Activated naive CD4-positive, alpha-beta T cell treated with anti-CD3 and anti-CD28 coated beads, Interleukin-2, amount 50 U/mL, for 72 hours (primary cell): ENCODE results near the gene SLC39A2. TPM values are rescaled to one million over a fixed set of nuclear protein-coding genes. Genes with fewer than 3 reads are reported as not detected.
"Not testable (repeated sequence)": the region's sequence is repeated elsewhere in the genome, so short reads cannot be mapped to it uniquely, and the experiment has no call there.

Experiments used
- ATAC-seq, 2 donors: fragments of 150-1000 bp; cut with Tn5 transposase; 2 replicates each; pipeline ENCODE4 v1.10.0; 2021; ENCODE audit warnings: mild to moderate bottlenecking in 2 of 2, moderate library complexity in 2 of 2
- DNase-seq, 2 donors: peaks; one replicate each; pipeline ENCODE4 v3.0.0; 2021 to 2022; ENCODE audit warnings: low spot score in 2 of 2
- H3K27ac Mint-ChIP-seq, 2 donors: one replicate each; pipeline ENCODE4 v1.8.0; 2022; ENCODE audit warnings: mild to moderate bottlenecking in 2 of 2, mixed read lengths in 2 of 2
- H3K36me3 Mint-ChIP-seq, 2 donors: one replicate each; pipeline ENCODE4 v1.8.0; 2022; ENCODE audit warnings: mixed read lengths in 2 of 2
- H3K9me3 Mint-ChIP-seq, 2 donors: one replicate each; pipeline ENCODE4 v1.8.0; 2022; ENCODE audit warnings: mixed read lengths in 2 of 2
- total RNA-seq, 2 donors: library from RNA; stranded (reverse); gene quantifications; one replicate each; pipeline ENCODE4 v1.2.3, GENCODE V29; 2022

The SLC39A2 gene
- total RNA-seq = under 1 TPM in 1 of 2 donors, not detected in 1; 0.27 TPM

DNA sequence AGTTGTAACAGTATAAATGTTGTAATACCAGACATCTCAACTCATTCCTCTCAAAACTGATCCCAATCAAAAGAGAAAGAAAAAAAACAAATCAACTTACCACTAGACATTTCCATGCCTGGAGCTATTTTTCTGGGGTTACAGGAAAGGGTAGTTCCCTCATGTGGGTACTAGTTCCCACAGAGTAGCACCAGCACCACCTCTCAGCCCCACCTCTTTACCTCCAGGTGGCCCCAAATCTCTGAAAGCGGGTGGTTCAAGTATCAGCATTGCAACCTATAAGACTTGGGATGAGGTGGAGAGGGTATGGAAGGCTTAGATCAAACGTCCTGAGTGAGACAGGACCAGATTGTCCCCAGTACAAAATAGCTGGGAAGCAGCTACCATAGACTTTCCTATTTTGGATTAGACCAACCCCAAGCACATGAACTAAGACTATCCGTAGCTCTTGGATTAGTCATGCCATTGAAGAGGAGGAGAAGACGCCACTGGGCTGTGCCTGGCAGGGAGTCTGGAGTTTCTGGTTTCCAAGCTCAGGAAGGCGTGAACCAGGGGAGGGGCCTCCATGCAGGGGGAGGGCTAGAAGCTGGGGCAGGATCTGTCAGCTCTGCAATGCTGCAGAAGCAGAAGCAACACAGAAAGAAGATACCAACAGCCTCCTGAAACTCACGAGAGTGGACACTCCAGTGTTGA, at the start of gene SLC39A2:
Gene SLC39A2 (plus strand): TSS at position 620 of the 693 bp plus-strand sequence. CDS start 154 bp downstream, outside the sequence.
- ATAC-seq (no peak), DNase-seq (no peak)
- H3K36me3 Mint-ChIP-seq = peaks cover 11% of the 10 kb centered on the region in 2 donors
- H3K9me3 Mint-ChIP-seq = no peaks in the 10 kb centered on the region
- H3K27ac Mint-ChIP-seq = peak within 1 kb of the TSS; percentile 23 to 26

GRCh38 chr14:20954736-20955537, 44.2 kb upstream of the SLC39A2 start, which contains the start of gene RNASE2:
RNASE2 (plus strand) TSS chr14:20955487; CDS start chr14:20955772, 285 bp downstream.
- H3K36me3 Mint-ChIP-seq, DNase-seq, ATAC-seq, H3K9me3 Mint-ChIP-seq: not testable (repeated sequence)
- peak within 1 kb of the TSS in 1 of 2 donors; percentile 42 for H3K27ac Mint-ChIP-seq

DNA sequence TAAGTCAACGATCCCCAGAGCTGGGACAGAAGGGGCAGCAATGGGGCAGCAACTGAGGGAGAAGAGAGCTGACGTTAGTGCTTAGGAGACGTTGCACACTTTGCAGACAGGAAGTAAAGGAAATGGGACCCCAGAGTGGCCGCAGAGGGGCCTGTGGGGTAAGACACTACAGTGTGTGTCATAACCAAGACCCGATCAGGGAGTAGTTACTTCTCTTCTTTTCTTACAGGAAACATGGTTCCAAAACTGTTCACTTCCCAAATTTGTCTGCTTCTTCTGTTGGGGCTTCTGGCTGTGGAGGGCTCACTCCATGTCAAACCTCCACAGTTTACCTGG, 43.6 kb upstream of the SLC39A2 start:
- H3K9me3 Mint-ChIP-seq, ATAC-seq, H3K36me3 Mint-ChIP-seq, DNase-seq: not testable (repeated sequence)
- peak overlapping the region in 1 of 2 donors; percentile 42 for H3K27ac Mint-ChIP-seq

DNA sequence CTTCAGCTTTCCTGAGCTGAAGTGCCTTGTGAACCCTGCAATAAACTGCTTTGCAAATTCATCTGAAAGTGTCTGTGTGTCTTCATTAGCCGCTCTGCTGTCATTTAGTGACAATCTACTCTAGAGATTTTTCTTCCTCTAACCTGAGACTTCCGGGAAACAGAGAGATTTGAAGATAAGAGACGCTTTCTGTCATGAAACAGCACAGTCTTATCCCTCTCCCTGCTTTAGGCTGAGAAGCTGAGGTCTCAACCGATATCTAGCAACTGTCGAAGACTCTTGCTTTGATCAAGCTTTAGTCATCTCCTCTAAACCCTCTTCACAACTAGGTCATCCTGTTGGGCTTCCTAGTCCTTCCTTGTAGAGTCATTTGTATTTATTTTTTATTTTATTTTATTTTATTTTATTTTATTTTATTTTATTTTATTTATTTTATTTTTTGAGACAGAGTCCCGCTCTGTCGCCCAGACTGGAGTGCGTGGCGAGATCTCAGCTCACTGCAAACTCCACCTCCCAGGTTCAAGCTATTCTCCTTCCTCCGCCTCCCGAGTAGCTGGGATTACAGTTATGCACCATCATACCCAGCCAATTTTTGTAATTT, 42.6 kb upstream of the SLC39A2 start:
- no peaks in the 10 kb centered on the region for H3K36me3 Mint-ChIP-seq
- no peak overlapping the region for H3K27ac Mint-ChIP-seq
- DNase-seq (no peak), ATAC-seq (peak in 1 of 2 donors; percentile 31)
- no peaks in the 10 kb centered on the region for H3K9me3 Mint-ChIP-seq

DNA sequence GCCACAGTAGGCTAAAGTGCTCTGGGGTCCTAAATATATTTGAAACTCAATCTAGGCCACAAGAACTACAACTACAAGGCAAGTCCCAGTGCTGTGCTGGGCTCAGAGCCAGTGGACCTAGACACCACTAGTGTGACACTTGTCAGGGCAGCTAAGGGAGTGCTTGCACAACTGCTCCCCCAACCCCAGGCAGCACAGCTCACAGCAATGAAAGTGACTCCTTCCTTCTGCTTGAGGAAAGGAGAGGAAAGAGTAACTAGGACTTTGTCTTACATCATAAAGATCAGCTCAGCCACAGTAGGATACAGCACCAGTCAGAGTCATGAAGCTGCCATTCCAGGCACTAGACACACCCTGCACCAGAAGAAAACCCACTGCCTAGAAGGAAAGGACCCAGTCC, 40.1 kb upstream of the SLC39A2 start:
- H3K9me3 Mint-ChIP-seq, DNase-seq, ATAC-seq, H3K36me3 Mint-ChIP-seq, H3K27ac Mint-ChIP-seq: not testable (repeated sequence)

GRCh38 chr14:20969336-20969735, 29.8 kb upstream of the SLC39A2 start:
- ATAC-seq (no peak), DNase-seq (no peak)
- Mint-ChIP-seq H3K36me3 (no peaks in the 10 kb centered on the region), H3K9me3 (no peaks in the 10 kb centered on the region), H3K27ac (no peak overlapping the region)

GRCh38 chr14:20970647-20970982, 28.5 kb upstream of the SLC39A2 start:
- DNase-seq = no peak
- no peaks in the 10 kb centered on the region for H3K36me3 Mint-ChIP-seq

DNA sequence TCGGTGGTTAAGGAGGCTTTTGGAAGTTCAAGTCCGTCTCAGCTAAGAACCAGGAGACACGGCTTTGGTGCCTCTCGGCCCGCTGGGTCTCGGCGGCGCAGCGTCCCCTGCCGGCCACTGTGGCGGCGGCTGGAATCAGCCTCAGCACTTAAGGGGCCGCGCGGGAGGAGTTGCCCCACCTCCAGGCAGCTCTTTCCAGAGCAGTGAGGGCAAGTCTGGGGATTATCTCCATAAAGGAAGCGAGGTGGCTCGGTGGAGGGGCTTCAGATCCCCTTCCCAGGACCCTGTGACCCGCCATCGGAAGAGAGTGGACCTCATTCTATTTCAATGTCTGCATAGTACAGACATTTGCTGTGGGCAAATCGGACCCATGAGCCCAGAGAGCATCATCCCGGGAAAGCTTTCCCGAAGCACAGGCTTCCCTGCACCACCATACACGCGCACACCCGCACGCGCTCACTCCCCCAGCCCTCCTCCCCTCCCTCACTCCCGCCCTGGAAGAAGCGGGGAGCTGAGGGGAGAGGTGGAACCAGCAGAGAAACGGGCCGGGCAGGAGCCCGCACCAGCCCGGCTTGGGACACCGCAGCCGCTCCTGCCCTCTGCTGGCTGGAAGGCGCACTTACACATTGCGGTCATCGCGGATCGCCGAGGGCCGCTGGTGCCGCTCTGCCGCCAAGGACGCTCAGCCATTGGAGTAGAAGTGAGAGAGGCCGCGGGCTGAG, 27.9 kb upstream of the SLC39A2 start:
- Mint-ChIP-seq H3K27ac (peak overlapping the region; percentile 34 to 37), H3K36me3 (no peaks in the 10 kb centered on the region), H3K9me3 (no peaks in the 10 kb centered on the region)

More at GRCh38 chr14:20970647-20970982, 28.5 kb upstream of the SLC39A2 start:
- peak; percentile 17 to 39 for ATAC-seq
- Mint-ChIP-seq H3K9me3 (no peaks in the 10 kb centered on the region), H3K27ac (peak overlapping the region in 1 of 2 donors; percentile 34)

DNA sequence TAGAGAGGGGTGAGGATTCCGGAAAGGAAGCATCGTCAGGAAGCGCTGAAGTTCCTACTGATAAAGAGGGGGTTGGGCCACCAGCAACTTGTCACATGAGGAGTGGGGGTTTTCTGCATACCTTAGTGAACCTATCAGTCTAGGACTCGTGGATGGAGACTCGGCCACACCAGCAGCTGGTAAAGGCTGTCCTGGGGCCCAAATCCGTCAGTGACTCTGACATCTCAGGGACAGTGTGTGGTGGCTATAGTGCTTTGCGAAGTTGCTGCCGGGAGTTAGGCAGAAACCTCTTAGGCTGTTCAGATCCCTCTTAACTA, 27.4 kb upstream of the SLC39A2 start:
- DNase-seq (no peak), ATAC-seq (peak in 1 of 2 donors; percentile 48)
- Mint-ChIP-seq H3K36me3 (no peaks in the 10 kb centered on the region), H3K27ac (peak overlapping the region in 1 of 2 donors; percentile 37), H3K9me3 (no peaks in the 10 kb centered on the region)

More for the DNA sequence above, 27.9 kb upstream of the SLC39A2 start:
- DNase-seq (peak; percentile 83 to 90), ATAC-seq (peak; percentile 88 to 90)

GRCh38 chr14:20973501-20973900, 25.6 kb upstream of the SLC39A2 start:
- no peaks in the 10 kb centered on the region for H3K36me3 Mint-ChIP-seq

GRCh38 chr14:20976291-20976690, 22.8 kb upstream of the SLC39A2 start:
- Mint-ChIP-seq H3K9me3 (no peaks in the 10 kb centered on the region), H3K36me3 (no peaks in the 10 kb centered on the region), H3K27ac (no peak overlapping the region)
- ATAC-seq = no peak
- DNase-seq = no peak

More at GRCh38 chr14:20973501-20973900, 25.6 kb upstream of the SLC39A2 start:
- Mint-ChIP-seq H3K9me3 (no peaks in the 10 kb centered on the region), H3K27ac (no peak overlapping the region)
- DNase-seq = no peak
- no peak for ATAC-seq

GRCh38 chr14:20978687-20979086, 20.4 kb upstream of the SLC39A2 start:
- Mint-ChIP-seq H3K36me3 (no peaks in the 10 kb centered on the region), H3K9me3 (no peaks in the 10 kb centered on the region), H3K27ac (no peak overlapping the region)
- ATAC-seq (no peak), DNase-seq (no peak)

DNA sequence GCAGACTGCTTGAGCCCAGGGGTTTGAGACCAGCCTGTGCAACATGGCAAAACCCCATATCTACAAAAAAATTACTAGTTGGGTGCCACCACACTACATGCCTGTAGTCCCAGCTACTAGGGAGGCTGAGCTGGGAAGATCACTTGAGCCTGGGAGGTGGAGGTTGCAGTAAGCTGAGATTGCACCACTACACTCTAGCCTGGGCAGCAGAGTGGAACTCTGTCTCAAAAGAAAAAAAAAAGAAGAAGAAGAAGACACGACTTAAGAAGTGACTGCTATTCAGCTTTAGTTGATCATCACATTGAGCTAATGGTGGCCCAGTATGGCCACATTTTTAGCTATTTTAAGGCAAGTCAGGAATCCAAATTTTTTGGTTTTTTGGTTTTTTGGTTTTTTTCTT, 18.2 kb upstream of the SLC39A2 start:
- ATAC-seq = no peak
- Mint-ChIP-seq H3K27ac (no peak overlapping the region), H3K36me3 (no peaks in the 10 kb centered on the region), H3K9me3 (no peaks in the 10 kb centered on the region)
- DNase-seq = no peak

DNA sequence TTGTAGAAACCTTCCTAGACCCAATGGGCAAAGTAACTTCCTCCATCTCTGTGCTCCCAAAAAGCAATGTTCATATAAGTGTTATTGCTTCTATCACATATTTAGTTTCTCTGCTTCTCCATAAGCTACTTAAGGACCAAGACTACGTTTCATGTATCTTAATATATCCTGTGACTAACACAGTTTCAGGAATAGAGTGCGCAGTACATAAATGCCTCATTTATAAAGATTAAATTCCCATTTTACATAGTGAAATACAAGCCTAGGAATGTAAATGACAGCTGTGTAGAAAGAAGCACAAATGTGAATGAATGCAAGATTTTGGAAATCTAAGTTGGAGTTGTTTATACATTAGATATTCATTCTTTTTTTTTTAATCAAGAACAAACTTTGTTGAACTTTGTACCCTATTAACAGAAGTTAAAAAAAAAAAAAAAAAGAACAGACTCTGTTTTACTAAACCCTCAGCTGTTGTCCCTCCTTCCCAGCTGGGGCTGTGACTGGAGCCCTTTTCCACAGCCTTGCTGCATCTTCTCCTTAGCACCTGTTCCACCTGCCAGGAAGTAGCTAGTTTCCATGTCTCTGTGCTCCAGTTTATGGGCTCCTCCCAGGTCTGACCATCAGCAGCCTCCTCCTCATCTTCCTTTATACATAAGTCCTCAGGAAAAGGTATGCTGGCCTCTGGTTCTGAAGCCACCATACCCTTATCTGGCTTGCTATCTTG, 16.3 kb upstream of the SLC39A2 start:
- no peak overlapping the region for H3K27ac Mint-ChIP-seq
- ATAC-seq (no peak), DNase-seq (no peak)
- no peaks in the 10 kb centered on the region for H3K36me3 Mint-ChIP-seq
- no peaks in the 10 kb centered on the region for H3K9me3 Mint-ChIP-seq

DNA sequence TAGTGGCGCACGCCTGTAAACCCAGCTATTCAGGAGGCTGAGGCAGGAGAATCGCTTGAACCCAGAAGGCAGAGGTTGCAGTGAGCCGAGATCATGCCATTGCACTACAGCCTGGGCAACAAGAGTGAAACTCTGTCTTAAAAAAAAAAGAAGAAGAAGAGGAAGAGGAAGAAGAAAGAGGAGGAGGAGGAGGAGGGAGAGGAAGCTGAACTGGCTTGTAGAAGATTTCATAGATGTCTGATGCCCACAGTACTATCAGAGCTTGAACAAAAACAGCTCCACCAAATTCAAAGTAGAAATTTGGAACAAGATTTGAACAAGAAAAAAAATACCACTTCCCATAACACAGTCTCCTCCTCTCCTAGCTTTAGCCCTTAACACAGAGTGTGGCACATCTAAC, 13.4 kb upstream of the SLC39A2 start:
- H3K27ac Mint-ChIP-seq, DNase-seq, ATAC-seq, H3K9me3 Mint-ChIP-seq, H3K36me3 Mint-ChIP-seq: not testable (repeated sequence)

DNA sequence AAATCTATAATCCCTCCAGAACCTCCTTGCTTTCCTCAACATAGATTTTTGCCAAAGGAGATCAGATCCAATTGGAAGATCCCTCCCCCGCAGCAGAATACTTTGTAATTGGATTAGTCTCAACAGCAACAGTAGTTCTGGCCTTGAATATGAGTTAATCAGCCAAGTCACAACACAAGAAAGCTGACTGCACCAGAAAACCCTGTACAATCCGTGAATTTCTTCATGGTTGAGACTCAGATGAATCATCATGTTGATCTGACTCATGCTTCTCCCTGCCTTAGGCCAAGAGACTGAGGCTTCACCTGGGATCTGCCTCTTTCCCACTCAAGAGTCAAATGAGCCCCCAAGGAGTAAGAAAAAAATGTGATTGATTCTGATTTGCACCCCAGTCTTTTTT, 12.3 kb upstream of the SLC39A2 start:
- no peak for ATAC-seq
- DNase-seq = no peak
- Mint-ChIP-seq H3K27ac (no peak overlapping the region), H3K9me3 (no peaks in the 10 kb centered on the region), H3K36me3 (peaks cover 10 to 11% of the 10 kb centered on the region in 2 donors)
